GM19035 (cell line): ENCODE measurements around the gene NTN1.
A peak's percentile ranks its signal among the peaks of the same experiment; 100 is the strongest.
"Not testable (repeated sequence)": the region's sequence is repeated elsewhere in the genome, so short reads cannot be mapped to it uniquely, and the experiment has no call there.

Experiments used
- ATAC-seq: cut with Tn5 transposase; IDR thresholded peaks from one replicate; pipeline ENCODE4 v1.9.1; 2021; ENCODE audit not compliant: unreplicated experiment

Gene NTN1

GRCh38 chr17:9021158-9021991, at the start of gene NTN1:
NTN1 (plus strand) TSS chr17:9021510; CDS start chr17:9022374, 864 bp downstream.
- ATAC-seq: peak; percentile 68

- no peak for ATAC-seq
These were observed 46.1 kb upstream of the NTN1 start for GRCh38 chr17:8975091-8975725.

GRCh38 chr17:8976638-8977037, 44.7 kb upstream of the NTN1 start:
- ATAC-seq: no peak

GRCh38 chr17:8979715-8980114, 41.6 kb upstream of the NTN1 start:
- no peak for ATAC-seq

- no peak for ATAC-seq
These were observed 39.9 kb upstream of the NTN1 start for GRCh38 chr17:8981443-8981842.

GRCh38 chr17:8984225-8984624, 37.1 kb upstream of the NTN1 start:
- not testable (repeated sequence) for ATAC-seq

- ATAC-seq: no peak
These were observed 36.1 kb upstream of the NTN1 start for GRCh38 chr17:8985054-8985701.

GRCh38 chr17:8986295-8986694, 35.0 kb upstream of the NTN1 start:
- ATAC-seq: no peak

- not testable (repeated sequence) for ATAC-seq
These were observed 32.9 kb upstream of the NTN1 start for GRCh38 chr17:8988263-8988935.

GRCh38 chr17:8991514-8992285, 29.6 kb upstream of the NTN1 start:
- ATAC-seq: no peak

- ATAC-seq: no peak
These were observed 27.0 kb upstream of the NTN1 start for GRCh38 chr17:8994319-8994718.

- no peak for ATAC-seq
These were observed 25.6 kb upstream of the NTN1 start for GRCh38 chr17:8995711-8996110.

- no peak for ATAC-seq
These were observed 23.2 kb upstream of the NTN1 start for GRCh38 chr17:8997994-8998628.

- no peak for ATAC-seq
These were observed 19.8 kb upstream of the NTN1 start for GRCh38 chr17:9001559-9001958.

GRCh38 chr17:9002227-9002605, 19.1 kb upstream of the NTN1 start:
- no peak for ATAC-seq

- ATAC-seq: peak; percentile 57
These were observed 18.5 kb upstream of the NTN1 start for GRCh38 chr17:9002606-9003354.

GRCh38 chr17:9003355-9004131, 17.8 kb upstream of the NTN1 start:
- no peak for ATAC-seq

GRCh38 chr17:9004132-9004960, 17.0 kb upstream of the NTN1 start:
- no peak for ATAC-seq
